Globus pallidus (tissue), 1 donor: ENCODE data around the gene GATD1.
A peak's percentile ranks its signal among the peaks of the same experiment; 100 is the strongest.

Source experiments
- DNase-seq: peaks from one replicate; pipeline ENCODE4 v3.0.0-alpha.2; 2015; ENCODE audit warnings: low spot score

GATD1 gene

DNA sequence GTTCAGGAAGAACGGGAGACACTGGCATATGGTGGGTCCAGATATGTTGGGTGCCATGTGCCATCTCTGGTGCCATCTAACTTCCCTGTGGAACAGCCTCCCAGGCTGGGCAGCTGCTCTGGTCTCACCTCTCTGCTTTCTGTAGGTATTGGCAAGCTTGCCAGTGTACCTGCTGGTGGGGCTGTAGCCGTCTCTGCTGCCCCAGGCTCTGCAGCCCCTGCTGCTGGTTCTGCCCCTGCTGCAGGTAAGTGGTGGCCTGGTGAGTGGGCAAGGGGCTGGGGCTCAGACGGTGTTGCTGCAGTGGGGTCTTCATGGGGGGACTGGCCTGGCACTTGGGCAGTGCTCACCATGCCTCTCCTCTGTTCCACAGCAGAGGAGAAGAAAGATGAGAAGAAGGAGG lies 35.1 kb upstream of the GATD1 start:
- DNase-seq: no peak

DNA sequence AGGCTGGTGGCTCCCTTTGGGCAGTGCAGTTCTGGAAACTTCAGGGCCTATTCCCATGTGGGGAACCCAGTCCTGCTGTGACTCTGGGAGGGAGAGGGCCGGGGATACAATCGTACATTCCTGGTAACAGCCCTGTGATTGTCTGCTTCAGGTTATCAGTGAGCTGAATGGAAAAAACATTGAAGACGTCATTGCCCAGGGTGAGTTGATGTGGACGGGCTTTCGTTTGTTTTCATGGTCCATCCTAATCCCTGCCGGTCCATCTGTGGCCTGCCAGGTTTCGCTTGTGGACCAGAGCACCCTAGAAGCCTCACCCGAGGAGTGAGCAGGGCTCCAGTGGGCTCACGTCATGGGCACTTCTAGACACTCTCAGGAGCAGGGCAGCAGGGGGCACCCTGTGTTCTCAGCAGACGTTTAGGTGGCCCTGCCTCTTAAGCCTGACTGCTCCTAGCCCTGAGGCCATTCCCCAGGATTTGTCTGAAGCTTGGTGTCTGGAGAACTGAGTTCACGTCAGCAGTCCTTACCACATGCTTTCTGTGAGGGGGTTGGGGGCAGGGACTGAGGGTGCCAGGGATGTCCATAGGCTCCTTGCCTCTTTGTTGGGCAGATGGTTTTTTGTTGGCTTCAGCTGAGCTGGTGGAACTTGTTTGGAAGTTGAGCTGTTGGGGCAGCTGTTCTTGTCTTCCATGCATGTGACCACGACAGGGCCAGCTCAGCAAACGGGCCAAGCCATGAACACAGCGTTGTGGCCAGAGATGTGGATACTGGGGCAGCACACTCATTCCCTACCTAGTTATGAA lies 34.4 kb upstream of the GATD1 start:
- DNase-seq: no peak

DNA sequence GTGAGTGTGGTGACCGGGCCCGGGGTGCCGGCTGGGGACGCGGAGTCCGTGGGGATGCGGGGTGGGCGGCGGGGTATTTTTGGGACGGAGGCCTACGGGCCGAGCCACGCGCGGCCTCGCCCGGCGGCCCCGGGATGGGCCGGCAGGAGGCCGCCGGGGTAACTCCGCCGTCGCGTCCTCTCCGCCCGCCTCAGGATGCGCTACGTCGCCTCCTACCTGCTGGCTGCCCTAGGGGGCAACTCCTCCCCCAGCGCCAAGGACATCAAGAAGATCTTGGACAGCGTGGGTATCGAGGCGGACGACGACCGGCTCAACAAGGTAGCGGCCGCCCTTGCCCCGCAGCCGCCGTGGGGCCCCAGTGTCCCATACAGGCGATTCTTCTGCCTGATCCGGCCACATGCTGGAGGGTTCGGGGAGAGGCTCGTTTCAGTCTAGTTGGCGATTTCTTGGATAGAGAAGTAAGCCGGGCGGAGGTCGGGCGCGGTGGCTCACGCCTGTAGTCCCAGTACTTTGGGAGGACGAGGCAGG lies 32.8 kb upstream of the GATD1 start:
- no peak for DNase-seq

DNA sequence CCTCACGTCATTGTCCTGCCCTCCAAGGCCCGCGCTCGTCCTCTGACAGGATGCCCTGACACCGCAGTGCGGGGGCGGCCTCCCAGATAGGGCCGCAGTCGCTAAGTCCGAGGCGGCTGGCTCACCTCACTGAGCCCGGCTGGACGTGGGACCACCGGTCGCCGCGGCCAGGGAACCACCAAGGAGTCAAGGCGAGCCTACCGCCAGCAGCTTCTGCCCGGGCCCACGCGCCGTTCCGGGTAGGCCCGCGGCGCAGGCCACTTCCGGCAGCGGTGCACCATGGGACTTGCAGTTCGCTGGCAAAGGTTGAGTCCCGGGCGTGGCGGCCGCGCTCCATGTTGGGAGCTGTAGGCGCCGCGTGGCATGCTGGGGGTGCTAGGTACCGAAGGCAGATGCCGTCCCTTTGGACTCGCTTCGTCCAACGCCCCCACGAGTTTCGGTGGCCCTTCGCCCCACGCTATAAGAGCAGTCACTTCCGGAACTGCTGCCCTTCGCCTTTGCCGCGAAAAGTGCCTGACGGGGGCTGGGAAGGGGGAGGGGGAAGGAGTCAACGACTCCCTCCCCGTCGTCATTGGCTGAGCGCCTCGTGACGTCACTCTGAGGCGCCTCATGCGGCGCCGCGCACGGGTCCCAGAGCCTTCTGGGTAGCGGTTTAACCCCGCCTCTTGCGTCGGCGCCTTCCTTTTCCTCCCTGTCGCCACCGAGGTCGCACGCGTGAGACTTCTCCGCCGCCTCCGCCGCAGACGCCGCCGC lies 32.2 kb upstream of the GATD1 start, which contains the start of gene RPLP2:
Gene RPLP2 (plus strand): TSS at position 681 of the 753 bp plus-strand sequence. CDS start 268 bp downstream, outside the sequence.
- DNase-seq: peak; percentile 96

DNA sequence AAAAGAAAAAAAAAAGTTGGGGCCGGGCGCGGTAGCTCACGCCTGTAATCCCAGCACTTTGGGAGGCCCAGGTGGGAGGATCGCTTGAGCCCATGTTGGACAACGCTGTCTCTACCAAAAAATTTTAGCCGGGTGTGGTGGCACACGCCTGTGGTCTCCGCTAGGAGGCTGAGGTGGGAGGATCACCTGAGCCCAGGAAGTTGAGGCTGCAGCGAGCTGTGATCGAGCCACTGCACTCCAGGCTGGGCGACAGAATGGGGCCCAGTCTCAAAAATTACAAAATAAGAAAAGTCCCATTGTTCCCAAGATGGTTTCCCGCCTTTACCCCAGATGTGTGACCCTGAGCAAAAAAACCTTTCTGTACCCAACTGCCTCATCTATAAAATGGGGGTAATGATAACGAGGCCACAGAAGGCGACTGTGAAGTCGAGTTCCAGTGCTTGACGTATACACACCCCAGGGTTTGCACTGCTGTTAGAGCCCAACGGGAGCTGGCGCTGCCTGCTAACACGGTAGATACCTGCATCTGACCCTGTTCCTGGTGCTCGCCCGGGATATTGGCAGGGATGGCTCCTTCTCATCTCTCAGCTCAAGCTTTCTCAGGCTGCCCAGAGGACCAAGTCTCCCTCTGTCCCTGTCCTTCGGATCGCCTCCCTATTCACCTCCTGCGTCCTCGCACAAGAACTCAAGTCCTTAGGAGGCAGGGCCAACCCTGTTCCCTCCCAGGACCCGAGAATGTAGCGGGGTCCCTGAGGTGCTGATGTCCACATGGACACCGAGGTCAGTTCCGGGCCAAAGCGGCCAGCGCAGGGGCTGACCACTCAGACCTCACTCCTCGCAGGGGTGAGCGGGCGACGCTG lies 31.4 kb upstream of the GATD1 start:
- DNase-seq: no peak

DNA sequence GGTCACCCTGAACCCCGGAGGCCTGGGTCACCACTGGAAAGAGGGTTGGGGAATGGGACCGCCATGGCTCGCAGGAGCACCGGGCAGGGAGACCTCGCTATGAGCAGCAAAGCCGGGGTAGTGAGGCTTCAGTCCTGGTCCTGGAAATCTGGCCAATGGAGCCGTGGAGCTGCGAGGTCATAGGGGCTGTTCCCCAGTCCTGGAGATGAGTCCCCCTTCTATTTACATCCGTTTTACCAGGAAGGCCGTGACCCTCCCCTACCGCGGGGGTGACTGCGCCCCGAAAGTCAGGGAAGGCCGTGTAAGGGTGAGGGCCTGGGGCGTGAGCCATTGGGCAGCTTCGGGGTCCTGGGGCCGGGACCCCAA lies 27.3 kb upstream of the GATD1 start:
- no peak for DNase-seq

DNA sequence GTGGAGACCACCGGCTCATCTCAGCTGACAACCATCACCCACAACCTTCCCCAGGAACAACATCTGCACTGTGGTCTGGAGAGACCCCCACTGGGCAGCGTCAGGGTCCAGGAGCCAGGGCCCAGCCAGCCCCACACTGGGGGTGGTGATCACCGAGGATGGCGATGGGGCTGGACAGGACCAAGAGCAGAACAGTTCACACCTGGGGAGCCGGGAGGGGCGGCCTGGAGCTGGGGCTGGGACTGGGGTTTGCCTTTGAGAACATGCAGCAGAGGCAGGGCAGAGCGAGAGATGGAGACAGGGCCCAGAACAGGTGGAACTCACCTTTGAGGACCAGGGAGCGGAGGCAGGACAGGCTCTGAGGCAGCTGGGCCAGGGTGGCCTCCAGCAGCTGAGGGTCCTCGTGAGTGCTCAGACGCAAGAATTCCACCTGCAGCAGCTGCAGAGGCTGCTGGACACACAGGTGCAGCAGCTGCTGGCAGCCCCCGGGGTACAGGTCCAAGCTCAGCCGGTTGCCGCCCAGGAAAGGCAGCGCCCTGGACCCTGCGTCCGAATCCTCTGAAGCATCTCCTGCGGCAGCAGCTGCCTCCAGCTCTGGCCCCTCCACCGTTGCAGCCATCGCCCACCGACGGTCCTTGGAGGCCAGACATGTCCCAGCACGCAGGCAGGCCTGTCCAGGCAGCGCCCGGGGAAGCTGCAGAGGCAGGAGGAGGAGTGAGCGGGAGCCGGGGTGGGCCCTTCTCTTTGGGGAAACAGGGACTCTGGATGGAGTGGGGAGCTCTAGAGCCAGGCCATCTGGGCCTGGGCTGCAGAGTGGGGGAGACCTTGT lies 26.7 kb upstream of the GATD1 start:
- DNase-seq: no peak

DNA sequence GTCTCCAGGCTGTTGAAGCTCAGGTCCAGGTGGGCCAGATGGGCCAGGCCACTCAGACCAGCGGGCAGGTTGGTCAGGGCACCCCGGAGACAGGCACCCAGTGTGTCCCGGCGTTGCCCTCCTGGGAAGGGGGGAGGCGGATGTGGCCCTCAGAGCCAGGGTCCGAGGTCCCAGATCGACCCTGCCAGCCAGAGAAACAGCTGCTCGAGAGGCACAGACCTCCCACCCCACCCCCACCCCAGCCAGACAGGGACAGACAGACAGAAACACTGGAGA lies 26.1 kb upstream of the GATD1 start:
- no peak for DNase-seq

DNA sequence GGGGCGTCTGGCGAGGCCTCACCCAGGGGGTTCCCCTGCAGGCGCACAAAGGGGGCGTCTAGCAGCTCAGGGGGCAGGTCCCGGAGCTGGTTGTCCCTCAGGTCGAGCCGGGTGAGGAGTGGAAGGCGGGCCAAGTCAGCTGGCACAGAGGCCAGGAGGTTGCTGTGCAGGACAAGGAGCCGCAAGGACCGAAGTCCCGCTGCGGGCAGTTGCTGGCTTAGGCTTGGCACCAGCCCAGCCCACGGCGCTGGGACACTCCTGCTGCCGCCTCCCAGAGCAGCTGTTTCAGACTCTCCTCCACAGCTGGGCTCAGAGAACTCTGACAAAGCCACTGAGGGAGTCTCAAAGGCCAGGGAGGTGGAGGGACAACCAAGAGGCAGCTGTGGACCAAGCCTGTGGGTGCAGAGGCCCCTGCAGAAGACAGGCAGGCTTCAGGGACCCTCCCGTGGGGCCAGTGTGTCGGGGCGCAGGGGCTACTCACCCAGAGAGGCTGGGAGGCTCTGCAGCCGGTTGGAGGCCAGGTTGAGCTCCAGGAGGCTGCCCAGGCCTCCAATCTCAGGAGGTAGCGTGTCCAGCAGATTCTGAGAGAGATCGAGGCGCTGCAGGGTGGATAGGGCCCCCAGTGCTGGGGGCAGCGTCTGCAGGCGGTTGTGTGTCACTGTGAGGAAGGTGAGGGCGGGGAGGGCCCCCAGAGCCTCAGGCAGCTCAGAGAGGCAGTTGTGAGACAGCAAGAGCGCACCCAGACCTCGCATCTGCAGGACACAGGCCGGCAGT lies 25.6 kb upstream of the GATD1 start:
- no peak for DNase-seq

DNA sequence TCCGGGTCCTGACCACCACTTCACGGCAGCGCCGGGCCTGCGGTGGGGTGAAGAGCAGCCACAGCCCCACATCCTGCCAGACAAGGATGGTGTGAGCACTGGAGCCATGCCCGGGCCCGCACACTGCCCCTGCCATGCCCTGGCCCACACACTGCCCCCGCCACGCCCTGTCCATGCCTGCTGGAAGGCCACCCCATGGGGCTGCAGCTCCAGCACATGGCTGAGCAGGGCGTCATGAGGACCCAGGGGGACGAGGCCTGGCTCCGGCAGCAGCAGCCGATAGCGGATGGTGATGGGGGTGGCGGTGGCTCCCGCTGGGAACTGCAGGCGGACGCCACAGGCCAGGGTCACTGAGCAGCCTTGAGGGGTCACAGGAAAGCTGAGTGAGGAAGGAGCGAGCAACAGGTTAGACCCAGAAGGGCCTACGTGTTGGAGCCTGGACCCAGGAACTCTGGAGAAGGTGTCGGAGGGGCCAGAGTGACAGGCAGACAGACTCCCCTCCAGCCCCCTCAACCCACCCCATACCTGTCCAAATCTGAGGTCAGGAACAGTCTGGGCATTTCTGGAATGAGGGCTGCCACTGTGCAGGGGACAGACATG lies 24.8 kb upstream of the GATD1 start:
- DNase-seq: no peak

DNA sequence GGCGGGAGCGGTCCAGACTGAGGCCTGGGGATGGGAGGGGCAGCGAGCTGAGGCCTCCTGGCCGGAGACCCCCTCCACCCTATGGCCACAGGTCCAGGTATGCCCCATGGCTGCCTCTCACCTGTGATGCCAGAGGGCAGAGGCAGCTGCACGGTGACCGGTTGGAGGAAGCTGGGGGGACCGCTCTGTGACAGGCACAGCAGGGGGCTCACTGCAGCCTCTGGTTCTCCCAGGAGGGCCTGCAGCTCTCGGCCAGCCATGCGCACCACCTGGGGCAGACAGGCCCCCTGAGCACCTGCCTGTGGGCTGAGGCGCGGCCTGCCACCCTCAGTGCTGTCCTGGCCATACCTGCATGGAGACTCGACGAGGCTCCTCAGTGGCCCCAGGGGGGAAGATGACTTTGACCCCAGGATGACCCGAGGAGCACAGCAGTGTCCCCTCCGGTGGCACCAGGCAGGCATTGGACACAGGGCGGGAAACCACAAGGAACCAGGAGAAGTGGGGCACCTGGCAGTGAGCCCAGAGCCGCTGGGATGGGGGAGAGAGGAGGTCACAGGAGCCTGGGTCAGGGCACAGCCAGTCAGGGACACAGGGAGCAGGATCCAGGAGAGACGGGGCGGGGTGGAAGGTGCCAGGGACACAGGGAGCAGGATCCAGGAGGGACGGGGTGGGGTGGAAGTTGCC lies 24.0 kb upstream of the GATD1 start:
- DNase-seq: no peak

DNA sequence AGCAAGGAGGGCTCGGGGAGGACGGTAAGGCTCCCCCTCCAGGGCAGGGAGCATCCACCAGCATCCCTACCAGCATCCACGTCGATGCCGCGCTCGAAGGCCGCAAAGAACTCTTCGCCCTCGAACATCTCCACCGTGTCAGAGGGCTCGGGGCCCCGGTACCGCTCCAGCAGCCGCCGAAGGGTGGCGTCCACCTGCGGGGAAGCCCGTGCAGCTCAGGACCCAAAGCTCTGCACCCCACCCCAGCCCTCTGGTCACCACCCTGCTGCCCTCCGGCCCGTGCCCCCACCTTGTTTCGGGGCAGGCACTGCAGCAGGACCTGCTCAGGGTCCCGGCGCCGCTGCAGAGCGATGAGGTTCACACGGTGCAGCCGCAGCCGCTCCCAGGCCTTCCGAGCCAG lies 23.2 kb upstream of the GATD1 start:
- no peak for DNase-seq

DNA sequence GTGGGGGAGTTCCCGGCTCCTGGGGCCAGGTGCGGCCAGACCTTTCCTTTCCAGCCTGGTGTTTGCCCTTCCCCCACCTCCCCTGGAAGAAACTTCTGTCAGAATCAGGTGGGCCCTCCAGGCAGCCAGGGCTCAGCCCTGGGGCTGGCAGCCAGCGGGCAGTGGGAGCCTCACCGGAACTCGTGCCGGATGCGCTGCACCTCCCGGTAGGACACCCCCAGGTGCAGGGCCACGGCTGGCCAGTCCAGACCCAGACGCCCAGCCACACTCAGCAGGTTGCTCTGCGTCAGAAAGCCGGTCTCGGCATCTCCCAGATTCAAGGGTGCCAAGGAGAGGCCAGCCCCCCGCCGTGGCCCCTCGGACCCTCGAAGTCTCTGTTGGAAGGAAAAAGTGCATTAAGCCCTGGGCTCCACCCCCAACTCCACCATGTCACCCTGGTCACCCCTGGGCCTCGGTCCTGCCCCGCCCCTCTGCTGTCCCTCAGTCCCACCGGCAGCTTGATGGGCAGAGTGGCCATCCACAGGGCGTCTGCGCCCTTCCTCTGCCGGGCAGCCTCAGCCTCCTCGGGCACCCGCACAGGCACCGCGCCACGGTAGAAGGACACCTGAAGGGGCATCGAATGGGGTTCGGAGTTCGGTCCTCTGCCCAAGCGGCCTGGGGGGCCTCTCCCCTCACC lies 22.5 kb upstream of the GATD1 start:
- no peak for DNase-seq

DNA sequence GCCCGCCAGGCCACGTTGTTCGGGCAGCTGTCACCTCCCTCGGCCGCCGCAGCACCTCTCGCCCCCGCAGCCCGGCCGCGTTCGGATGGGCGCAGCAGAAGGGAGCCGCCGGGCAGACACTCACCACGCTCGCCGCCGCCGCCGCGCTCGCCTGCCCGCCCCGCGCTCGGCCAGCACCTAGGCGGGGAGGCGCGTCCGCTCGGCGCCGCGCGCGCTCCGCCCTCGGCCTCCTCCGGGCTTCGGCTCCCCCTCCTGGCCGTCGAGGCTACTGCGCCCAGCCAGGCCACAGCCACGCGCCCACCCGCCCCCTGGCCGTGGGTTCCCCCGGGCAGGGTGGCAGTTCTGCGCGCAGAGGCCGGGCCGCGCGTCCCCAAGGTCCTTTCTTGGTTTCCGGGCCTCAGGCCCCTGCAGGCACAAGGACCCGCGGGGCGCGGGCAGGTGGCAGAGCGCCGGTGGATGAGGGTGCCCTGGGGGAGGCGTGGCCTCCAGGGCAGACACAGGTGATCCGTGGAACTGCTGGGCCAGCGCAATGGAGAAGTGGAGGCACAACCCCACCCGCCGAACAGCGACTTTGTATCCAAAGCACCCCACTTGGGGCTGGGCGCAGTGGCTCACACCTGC lies 20.9 kb upstream of the GATD1 start, which contains the start of gene SLC25A22:
Gene SLC25A22 (minus strand): TSS at position 189 of the 621 bp plus-strand sequence. CDS start 3,275 bp downstream, outside the sequence.
- peak; percentile 69 for DNase-seq

DNA sequence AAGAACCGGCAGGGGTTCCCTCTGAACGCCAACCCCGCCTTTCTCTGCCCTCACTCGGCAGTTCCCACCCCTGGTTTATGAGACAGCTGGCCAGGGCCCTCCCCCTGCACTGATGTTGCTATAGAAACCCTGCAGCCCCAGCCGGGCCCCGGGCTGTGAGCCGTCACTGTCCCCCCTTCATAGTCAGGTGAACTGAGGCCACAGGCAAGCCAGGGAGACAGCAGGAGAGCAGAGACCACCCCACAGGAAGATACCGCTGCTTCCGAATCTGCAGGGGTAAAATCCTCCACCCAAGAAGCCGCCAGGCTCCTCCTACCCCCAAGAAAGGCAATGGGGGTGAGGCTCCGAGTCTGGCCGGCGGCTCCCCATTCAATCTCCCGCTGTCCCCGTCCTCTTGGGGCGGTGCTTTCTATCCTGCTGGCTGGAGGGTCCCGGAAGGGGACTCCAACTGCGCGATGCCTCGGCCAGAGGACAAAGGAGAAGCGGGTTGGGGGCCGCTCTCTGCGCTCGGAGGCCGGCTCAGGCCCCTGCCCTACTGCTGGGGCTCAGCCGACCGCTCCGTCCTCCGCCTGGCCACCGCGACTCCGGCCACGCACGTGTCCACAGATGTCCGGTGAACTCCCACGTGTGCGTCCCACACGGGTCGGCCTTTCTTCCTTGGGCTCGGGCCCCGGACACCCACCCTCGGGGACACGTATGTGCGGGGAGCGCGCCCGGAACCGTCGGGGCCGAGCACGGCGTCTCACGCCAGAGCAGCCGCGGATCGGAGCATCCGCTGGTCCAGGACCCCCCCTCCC lies 20.2 kb upstream of the GATD1 start:
- DNase-seq: peak; percentile 60

DNA sequence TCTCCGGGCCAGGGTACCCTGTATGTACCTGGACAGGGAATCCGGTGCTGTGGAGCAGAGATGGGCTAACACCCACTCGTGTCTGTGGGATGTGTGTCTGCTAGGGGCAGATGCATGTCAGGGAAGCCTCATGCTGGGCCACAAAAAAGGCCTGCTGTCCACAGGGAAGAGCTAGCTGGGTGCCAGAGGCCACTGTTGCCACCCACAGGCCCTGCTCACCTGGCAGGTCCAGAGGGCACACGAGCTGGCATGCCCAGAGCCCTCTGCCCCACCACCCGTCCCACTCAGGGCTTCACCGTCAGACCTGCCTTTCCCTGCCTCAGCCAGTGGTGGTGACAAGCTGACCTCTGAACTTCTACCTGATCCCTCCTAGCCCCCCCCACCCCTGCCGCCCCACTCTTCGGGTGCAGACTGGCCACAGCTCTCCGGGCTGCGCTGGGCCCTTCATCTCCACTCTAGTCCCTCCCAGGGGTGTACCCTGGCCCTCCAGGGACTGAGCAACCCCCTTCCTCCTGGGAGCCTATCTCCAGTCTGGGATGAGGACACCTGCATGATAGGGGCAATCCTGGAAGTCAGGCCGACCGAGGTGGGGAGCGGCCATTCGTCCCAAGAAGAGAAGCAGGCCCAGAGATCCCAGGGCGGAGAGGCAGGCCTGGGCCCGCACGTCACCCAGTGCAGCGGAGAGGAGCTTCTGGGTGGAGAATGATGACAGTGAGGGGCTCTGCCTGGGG lies 19.4 kb upstream of the GATD1 start:
- DNase-seq: no peak
